Liver (tissue), 9 donors: ENCODE results near the gene CSNK1A1L. TPM values are rescaled to one million over a fixed set of nuclear protein-coding genes. Genes with fewer than 3 reads are reported as not detected.

Experiments
- DNase-seq: peaks from one replicate; pipeline ENCODE4 v3.0.0-alpha.2; 2017; ENCODE audit warnings: low spot score
- H3K27ac ChIP-seq, 2 donors: one replicate each; pipeline ENCODE4 v1.7.0; 2013; ENCODE audit warnings: inconsistent platforms in 2 of 2, low read length in 2 of 2, control low read depth in 1 of 2, low read depth in 1 of 2, mild to moderate bottlenecking in 1 of 2
- H3K27me3 ChIP-seq, 4 donors: one replicate each; pipeline versions ENCODE4 v1.6.1 to v1.7.0; 2013; ENCODE audit warnings: low read length in 3 of 4, inconsistent platforms in 1 of 4, mild to moderate bottlenecking in 1 of 4, moderate library complexity in 1 of 4; ENCODE audit not compliant: control insufficient read depth in 4 of 4, insufficient read depth in 4 of 4
- H3K36me3 ChIP-seq, 4 donors: one replicate each; pipeline versions ENCODE4 v1.6.1 to v1.7.0; 2013; ENCODE audit warnings: low read length in 3 of 4, mild to moderate bottlenecking in 3 of 4, low read depth in 1 of 4, moderate library complexity in 1 of 4; ENCODE audit not compliant: control insufficient read depth in 4 of 4, insufficient read depth in 3 of 4
- H3K4me1 ChIP-seq, 4 donors: one replicate each; pipeline versions ENCODE4 v1.6.1 to v1.7.0; 2013; ENCODE audit warnings: low read length in 3 of 4, mild to moderate bottlenecking in 3 of 4, moderate library complexity in 1 of 4; ENCODE audit not compliant: control insufficient read depth in 4 of 4, insufficient read depth in 4 of 4
- H3K4me3 ChIP-seq, 3 donors: one replicate each; pipeline versions ENCODE4 v1.6.1 to v1.7.0; 2013; ENCODE audit warnings: low read length in 3 of 3, control low read depth in 1 of 3, low read depth in 1 of 3, mild to moderate bottlenecking in 1 of 3
- H3K9ac ChIP-seq, 2 donors: one replicate each; pipeline ENCODE4 v1.7.0; 2013; ENCODE audit warnings: low read length in 2 of 2, mild to moderate bottlenecking in 2 of 2, moderate library complexity in 2 of 2, control low read depth in 1 of 2, low read depth in 1 of 2
- H3K9me3 ChIP-seq, 4 donors: one replicate each; pipeline versions ENCODE4 v1.6.1 to v1.7.0; 2013; ENCODE audit warnings: low read length in 3 of 4; ENCODE audit not compliant: control insufficient read depth in 4 of 4
- EGR1 ChIP-seq, 2 donors: IDR thresholded peaks; 2 replicates each; pipeline ENCODE4 v1.6.1; 2016 to 2018; ENCODE audit warnings: antibody characterized with exemption in 2 of 2, low read depth in 2 of 2
- FOXA2 ChIP-seq: IDR thresholded peaks from 2 replicates; pipeline ENCODE4 v1.6.1; 2016; ENCODE audit warnings: antibody characterized with exemption
- GABPA ChIP-seq, 2 donors: IDR thresholded peaks in 1 of 2; conservative IDR thresholded peaks in 1 of 2; 2 replicates each; pipeline ENCODE4 v1.6.1; 2016; ENCODE audit warnings: antibody characterized with exemption in 2 of 2, mild to moderate bottlenecking in 1 of 2, moderate library complexity in 1 of 2
- HNF4A ChIP-seq, 2 donors: conservative IDR thresholded peaks; 2 replicates each; pipeline ENCODE4 v1.6.1; 2016; ENCODE audit warnings: antibody characterized with exemption in 2 of 2, mild to moderate bottlenecking in 2 of 2
- HNF4G ChIP-seq: IDR thresholded peaks from 2 replicates; pipeline ENCODE4 v1.6.1; 2016; ENCODE audit warnings: antibody characterized with exemption
- JUND ChIP-seq, 2 donors: IDR thresholded peaks; 2 replicates each; pipeline ENCODE4 v1.6.1; 2016; ENCODE audit warnings: antibody characterized with exemption in 2 of 2
- NR2F2 ChIP-seq: IDR thresholded peaks from 2 replicates; pipeline ENCODE4 v1.6.1; 2016; ENCODE audit warnings: antibody characterized with exemption
- RAD21 ChIP-seq, 2 donors: IDR thresholded peaks; 2 replicates each; pipeline ENCODE4 v1.6.1; 2016; ENCODE audit warnings: antibody characterized with exemption in 2 of 2, mild to moderate bottlenecking in 2 of 2
- REST ChIP-seq: IDR thresholded peaks from 2 replicates; pipeline ENCODE4 v1.6.1; 2016; ENCODE audit warnings: antibody characterized with exemption, mild to moderate bottlenecking
- RXRA ChIP-seq, 2 donors: IDR thresholded peaks; 2 replicates each; pipeline ENCODE4 v1.6.1; 2017 to 2018; ENCODE audit warnings: antibody characterized with exemption in 2 of 2, mild to moderate bottlenecking in 1 of 2
- SP1 ChIP-seq: IDR thresholded peaks from 2 replicates; pipeline ENCODE4 v1.6.1; 2018; ENCODE audit warnings: antibody characterized with exemption, mild to moderate bottlenecking
- TAF1 ChIP-seq: conservative IDR thresholded peaks from 2 replicates; pipeline ENCODE4 v1.6.1; 2016; ENCODE audit warnings: antibody characterized with exemption, mild to moderate bottlenecking
- YY1 ChIP-seq: IDR thresholded peaks from 2 replicates; pipeline ENCODE4 v1.6.1; 2016; ENCODE audit warnings: antibody characterized with exemption, mild to moderate bottlenecking
- WGBS: extraction: QIAGEN DNeasy Blood & Tissue Kit; methylation state at CpG from one replicate; pipeline ENCODE4 v1.1.7; 2013; 5-methylcytosine and 5-hydroxymethylcytosine counted together
- polyA plus RNA-seq, 2 donors: library from polyadenylated mRNA; stranded (reverse) in 1 of 2; unstranded in 1 of 2; fragments of 200-250 nt in 1 of 2; fragments of >200 nt in 1 of 2; fragmentation: Nextera tagmentation in 1 of 2; extraction: Ambion mirVana in 1 of 2; gene quantifications; one replicate each; pipeline versions ENCODE4 v1.2.1 to v1.2.3, GENCODE V29; 2013 to 2015
- total RNA-seq, 2 donors: library from RNA; depleted of rRNA; stranded (reverse); fragments of >200 nt; gene quantifications; one replicate each; pipeline ENCODE4 v1.2.3, GENCODE V29; 2014
- TF ChIP-seq, protein P1 (sequence below): IDR thresholded peaks from 2 replicates; pipeline ENCODE4 v1.6.1; 2016; ENCODE audit warnings: antibody characterized with exemption
- TF ChIP-seq, protein P2 (sequence below): IDR thresholded peaks from 2 replicates; pipeline ENCODE4 v1.6.1; 2016; ENCODE audit warnings: antibody characterized with exemption
- TF ChIP-seq, protein P3 (sequence below): IDR thresholded peaks from 2 replicates; pipeline ENCODE4 v1.6.1; 2016; ENCODE audit warnings: antibody characterized with exemption
- donor health status: healthy.
- donor health status: healthy.
- donor health status: healthy.
- donor health status: healthy.
- donor health status: healthy.

Gene CSNK1A1L
- total and polyA plus RNA-seq, 4 donors, result not detected

GRCh38 chr13:37139356-37139755 is 33.9 kb upstream of the CSNK1A1L start:
- Histone ChIP-seq H3K4me3 (no peak overlapping the region), H3K4me1 (no peaks in the 10 kb centered on the region), H3K9ac (no peak overlapping the region), H3K36me3 (no peaks in the 10 kb centered on the region), H3K27ac (no peak overlapping the region), H3K27me3 (no peaks in the 10 kb centered on the region), H3K9me3 (no peaks in the 10 kb centered on the region)
- 63% methylated on average over 1 of the region's 1 CpG for WGBS
- TF ChIP-seq TAF1 (no peak), RXRA (IDR thresholded peaks at IDR 0.05) (no peak), YY1 (no peak), RAD21 (IDR thresholded peaks at IDR 0.05) (no peak), JUND (IDR thresholded peaks at IDR 0.05) (no peak)
- TF ChIP-seq, protein P1, sequence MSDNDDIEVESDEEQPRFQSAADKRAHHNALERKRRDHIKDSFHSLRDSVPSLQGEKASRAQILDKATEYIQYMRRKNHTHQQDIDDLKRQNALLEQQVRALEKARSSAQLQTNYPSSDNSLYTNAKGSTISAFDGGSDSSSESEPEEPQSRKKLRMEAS, result no peak
- no peak for DNase-seq

GRCh38 chr13:37138926-37139325 is 33.5 kb upstream of the CSNK1A1L start:
- Histone ChIP-seq H3K27me3 (no peaks in the 10 kb centered on the region), H3K9me3 (no peaks in the 10 kb centered on the region), H3K9ac (no peak overlapping the region), H3K4me3 (no peak overlapping the region), H3K27ac (no peak overlapping the region), H3K4me1 (no peaks in the 10 kb centered on the region), H3K36me3 (no peaks in the 10 kb centered on the region)
- WGBS, result 90% methylated on average over 3 of the region's 3 CpGs
- no peak for TF ChIP-seq RXRA (IDR thresholded peaks at IDR 0.05)
- TF ChIP-seq REST, result no peak
- TF ChIP-seq HNF4A (conservative IDR thresholded peaks at IDR 0.05), result no peak
- no peak for TF ChIP-seq GABPA (IDR thresholded peaks at IDR 0.05 in 1 of 2, conservative IDR thresholded peaks at IDR 0.05 in 1 of 2)
- TF ChIP-seq NR2F2, result no peak
- TF ChIP-seq FOXA2, result no peak
- TF ChIP-seq, protein P2, sequence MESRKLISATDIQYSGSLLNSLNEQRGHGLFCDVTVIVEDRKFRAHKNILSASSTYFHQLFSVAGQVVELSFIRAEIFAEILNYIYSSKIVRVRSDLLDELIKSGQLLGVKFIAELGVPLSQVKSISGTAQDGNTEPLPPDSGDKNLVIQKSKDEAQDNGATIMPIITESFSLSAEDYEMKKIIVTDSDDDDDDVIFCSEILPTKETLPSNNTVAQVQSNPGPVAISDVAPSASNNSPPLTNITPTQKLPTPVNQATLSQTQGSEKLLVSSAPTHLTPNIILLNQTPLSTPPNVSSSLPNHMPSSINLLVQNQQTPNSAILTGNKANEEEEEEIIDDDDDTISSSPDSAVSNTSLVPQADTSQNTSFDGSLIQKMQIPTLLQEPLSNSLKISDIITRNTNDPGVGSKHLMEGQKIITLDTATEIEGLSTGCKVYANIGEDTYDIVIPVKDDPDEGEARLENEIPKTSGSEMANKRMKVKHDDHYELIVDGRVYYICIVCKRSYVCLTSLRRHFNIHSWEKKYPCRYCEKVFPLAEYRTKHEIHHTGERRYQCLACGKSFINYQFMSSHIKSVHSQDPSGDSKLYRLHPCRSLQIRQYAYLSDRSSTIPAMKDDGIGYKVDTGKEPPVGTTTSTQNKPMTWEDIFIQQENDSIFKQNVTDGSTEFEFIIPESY, result no peak
- TF ChIP-seq SP1, result no peak
- no peak for TF ChIP-seq EGR1 (IDR thresholded peaks at IDR 0.05; ENCODE audit: low read depth in 2 of 2)
- no peak for TF ChIP-seq RAD21 (IDR thresholded peaks at IDR 0.05)
- TF ChIP-seq, protein P3, sequence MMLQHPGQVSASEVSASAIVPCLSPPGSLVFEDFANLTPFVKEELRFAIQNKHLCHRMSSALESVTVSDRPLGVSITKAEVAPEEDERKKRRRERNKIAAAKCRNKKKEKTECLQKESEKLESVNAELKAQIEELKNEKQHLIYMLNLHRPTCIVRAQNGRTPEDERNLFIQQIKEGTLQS, result no peak
- TF ChIP-seq TAF1, result no peak
- TF ChIP-seq YY1, result no peak
- TF ChIP-seq, protein P1, result no peak
- TF ChIP-seq HNF4G, result no peak
- DNase-seq, result no peak
